ENCODE measurements around the gene ADAMTS14.

ADAMTS14 gene

GRCh38 chr10:70751991-70752390 lies 79.7 kb downstream of the ADAMTS14 start:
- POLR2A ChIA-PET = no interaction called here
- DNase-seq (ENCODE audit: extremely low spot score) = no peak
- CTCF ChIA-PET = no interaction called here
- no peak for TF ChIP-seq CTCF (IDR thresholded peaks at IDR 0.05; ENCODE audit: control extremely low read depth, extremely low read depth, low read depth, missing control alignments)

- DNase-seq (ENCODE audit: extremely low spot score) = no peak
- ChIA-PET CTCF (interaction anchor here (0.8 to 2.4 kb wide), 3 partner anchors 14 to 203 kb away, joined by 3 to 10 read pairs (median 3); no protein-coding TSS in a partner anchor), POLR2A (no interaction called here)
- TF ChIP-seq CTCF (IDR thresholded peaks at IDR 0.05; ENCODE audit: control extremely low read depth, extremely low read depth, low read depth, missing control alignments) = no peak
Observed at GRCh38 chr10:70752571-70752970, 80.3 kb downstream of the ADAMTS14 start.

DNA sequence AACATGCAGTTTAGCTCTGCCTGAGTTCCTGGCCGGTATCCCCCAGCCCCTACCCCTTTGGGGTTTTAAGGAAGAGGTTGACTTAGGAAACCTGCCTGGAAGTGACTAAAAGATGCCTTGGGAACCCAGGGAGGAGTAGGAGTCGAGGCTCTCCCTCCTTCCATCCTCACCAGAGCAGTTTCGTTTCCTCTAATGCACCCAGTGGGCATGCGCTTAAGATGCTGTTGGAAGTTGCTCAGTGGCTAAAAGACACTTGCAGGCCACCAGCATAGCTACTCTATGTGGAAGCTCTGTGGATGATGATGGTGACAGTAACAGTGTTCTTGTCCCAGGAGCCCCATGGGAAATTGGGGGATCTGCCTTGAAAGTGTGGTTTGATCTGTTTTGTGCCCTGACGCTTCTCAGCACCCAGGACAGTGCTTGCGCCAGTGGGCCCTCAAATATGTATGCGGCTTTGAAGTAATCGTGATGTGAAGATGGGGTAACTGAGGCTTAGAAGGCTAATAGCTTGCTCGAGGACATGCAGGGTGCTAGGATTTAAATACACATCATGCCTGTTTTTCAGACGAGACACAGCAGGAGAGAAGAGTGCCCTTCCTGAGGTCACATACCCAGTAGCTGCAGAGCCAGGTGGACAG lies 80.8 kb downstream of the ADAMTS14 start:
- DNase-seq (ENCODE audit: extremely low spot score) = no peak

DNA sequence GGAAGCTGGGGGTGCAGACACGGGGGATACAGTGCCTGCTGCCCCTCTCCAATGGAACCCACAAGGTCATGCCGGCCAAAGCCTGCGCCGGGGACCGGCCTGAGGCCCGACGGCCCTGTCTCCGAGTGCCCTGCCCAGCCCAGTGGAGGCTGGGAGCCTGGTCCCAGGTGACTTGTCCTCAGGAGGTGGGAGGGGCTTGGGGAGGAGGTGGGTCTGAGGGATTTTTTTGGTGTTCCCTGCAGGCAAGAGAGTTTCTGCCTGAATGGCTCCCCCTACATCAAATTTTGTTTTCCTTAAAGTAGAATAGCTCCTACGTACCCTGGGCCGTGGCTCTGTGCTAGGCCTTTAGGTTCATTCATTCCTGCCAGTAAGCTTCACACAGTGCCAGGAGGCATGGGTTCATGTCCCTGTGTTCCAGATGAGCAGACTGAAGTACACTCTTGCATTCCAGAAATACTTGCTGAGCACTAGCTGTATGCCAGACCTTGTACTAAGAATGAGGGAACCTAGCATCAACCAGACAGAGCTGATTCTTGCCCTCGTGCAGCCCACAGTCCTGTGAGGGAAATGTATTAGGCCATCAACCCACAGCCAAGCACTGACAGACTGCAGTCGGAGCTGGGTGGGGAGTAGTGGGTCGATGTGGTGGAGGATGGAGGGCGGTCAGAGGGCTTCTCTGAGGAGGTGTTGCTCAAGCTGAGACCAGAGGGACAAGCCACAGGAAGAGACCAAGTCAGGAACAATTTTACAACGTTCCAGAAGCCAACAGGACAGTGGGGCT lies 81.7 kb downstream of the ADAMTS14 start:
- POLR2A ChIA-PET = interaction anchor here (0.6 kb wide), 1 partner anchor 141 kb away, joined by 5 read pairs; no protein-coding TSS in a partner anchor
- no peak for DNase-seq (ENCODE audit: extremely low spot score)
- CTCF ChIA-PET = interaction anchor here (1.0 to 2.4 kb wide), 5 partner anchors 15 to 205 kb away, joined by 3 to 12 read pairs (median 3); no protein-coding TSS in a partner anchor
- no peak for TF ChIP-seq CTCF (IDR thresholded peaks at IDR 0.05; ENCODE audit: control extremely low read depth, extremely low read depth, low read depth, missing control alignments)

More for the DNA sequence above, 80.8 kb downstream of the ADAMTS14 start:
- no peak for TF ChIP-seq CTCF (IDR thresholded peaks at IDR 0.05; ENCODE audit: control extremely low read depth, extremely low read depth, low read depth, missing control alignments)
- POLR2A ChIA-PET = interaction anchor here (0.6 kb wide), 1 partner anchor 11 kb away, joined by 3 read pairs; no protein-coding TSS in a partner anchor
- CTCF ChIA-PET = interaction anchor here (0.8 to 2.4 kb wide), 4 partner anchors 14 to 204 kb away, joined by 3 to 10 read pairs (median 3); no protein-coding TSS in a partner anchor

GRCh38 chr10:70756700-70757360 lies 84.5 kb downstream of the ADAMTS14 start:
- POLR2A ChIA-PET = no interaction called here
- DNase-seq (ENCODE audit: extremely low spot score) = no peak
- CTCF ChIA-PET = interaction anchor here (1.3 to 6.7 kb wide), 3 partner anchors 42 to 206 kb away, joined by 3 to 93 read pairs (median 6); no protein-coding TSS in a partner anchor
- TF ChIP-seq CTCF (IDR thresholded peaks at IDR 0.05; ENCODE audit: control extremely low read depth, extremely low read depth, low read depth, missing control alignments) = no peak

DNA sequence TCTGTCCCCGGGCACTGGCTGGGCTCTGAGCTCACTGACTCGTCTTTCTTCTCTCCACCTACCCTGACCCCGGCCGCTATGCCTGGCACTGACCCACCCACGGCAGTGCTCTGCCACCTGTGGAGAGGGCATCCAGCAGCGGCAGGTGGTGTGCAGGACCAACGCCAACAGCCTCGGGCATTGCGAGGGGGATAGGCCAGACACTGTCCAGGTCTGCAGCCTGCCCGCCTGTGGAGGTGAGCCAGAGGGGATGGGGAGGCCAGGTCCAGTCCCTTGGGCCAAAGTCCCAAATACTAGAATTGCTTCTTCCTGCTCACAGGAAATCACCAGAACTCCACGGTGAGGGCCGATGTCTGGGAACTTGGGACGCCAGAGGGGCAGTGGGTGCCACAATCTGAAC lies 85.5 kb downstream of the ADAMTS14 start:
- no peak for TF ChIP-seq CTCF (IDR thresholded peaks at IDR 0.05; ENCODE audit: control extremely low read depth, extremely low read depth, low read depth, missing control alignments)
- no peak for DNase-seq (ENCODE audit: extremely low spot score)
- ChIA-PET POLR2A (interaction anchor here (0.6 kb wide), 1 partner anchor 105 kb away, joined by 7 read pairs; no protein-coding TSS in a partner anchor), CTCF (interaction anchor here (1.0 to 6.7 kb wide), 8 partner anchors 13 to 217 kb away, joined by 4 to 93 read pairs (median 9); no protein-coding TSS in a partner anchor)
